ENCODE data around the gene EXOC3L2. TPM values are rescaled to one million over a fixed set of nuclear protein-coding genes. Genes with fewer than 3 reads are reported as not detected.
A peak's percentile ranks its signal among the peaks of the same experiment; 100 is the strongest.

The EXOC3L2 gene
- total and polyA plus RNA-seq, 2 of the 8 experiments (the other 6 are each of a cell fraction or from before 2014, with no cell fraction given): 1.4 to 1.6 TPM

DNA sequence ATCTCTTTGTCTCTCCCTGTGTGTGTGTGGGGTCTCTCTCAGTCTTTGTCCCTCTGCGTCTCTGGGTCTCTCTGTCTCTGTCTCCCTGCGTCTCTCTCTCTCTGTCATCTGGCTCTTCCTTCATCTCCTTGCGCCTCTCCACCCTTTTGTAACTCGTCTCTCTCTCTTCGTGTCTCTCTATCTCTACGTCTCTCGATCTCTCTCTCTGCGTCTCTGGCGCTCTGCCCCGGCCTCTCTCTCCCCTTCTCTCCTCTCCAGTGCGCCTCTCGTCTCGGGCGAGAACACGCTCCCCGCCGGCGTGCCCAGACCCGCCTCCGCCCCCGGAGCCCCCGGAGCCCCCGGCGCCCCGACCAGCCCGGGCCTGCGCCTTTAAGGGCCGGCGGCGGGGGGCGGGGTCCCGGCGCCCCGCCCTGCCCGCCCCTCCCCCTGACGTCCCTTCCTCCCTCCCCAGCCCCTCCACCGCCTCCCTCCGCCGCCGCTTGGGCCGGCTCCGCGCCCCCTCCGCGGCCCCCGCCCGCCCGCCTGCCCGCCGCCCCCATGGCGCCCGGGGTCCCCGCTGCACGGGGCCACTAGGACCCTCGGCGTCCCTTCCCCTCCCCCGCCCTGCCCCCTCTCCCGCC is 5.7 kb upstream of the EXOC3L2 start, which contains the start of gene MARK4:
MARK4 (plus strand) TSS at position 440 of the 620 bp plus-strand sequence. CDS start 318 bp downstream, outside the sequence.
- H3K23me2 ChIP-seq (ENCODE audit: low read depth, low read length): peaks cover 11% of the 10 kb centered on the region
- no peak within 1 kb of the TSS for H3K23ac ChIP-seq (ENCODE audit: insufficient read length)
- H4K20me1 ChIP-seq (replicated peaks in 1 of 2; ENCODE audit: control insufficient read depth in 1 of 2, insufficient read depth in 2 of 2, low read length in 2 of 2): peaks cover 15 to 23% of the 10 kb centered on the region in 2 experiments
- no peak within 1 kb of the TSS for H3K27ac ChIP-seq (ENCODE audit: low read depth, low read length)
- peak within 1 kb of the TSS; percentile 39 for H4K5ac ChIP-seq (ENCODE audit: insufficient read length, low read depth, low read length)
- H4K8ac ChIP-seq (ENCODE audit: extremely low read depth, insufficient read depth, low read length): peak within 1 kb of the TSS; percentile 6; the same call in 1 of the 2 replicates
- H3K9ac ChIP-seq (replicated peaks in 1 of 4; ENCODE audit: extremely low read depth in 1 of 4, low read depth in 3 of 4, low read length in 3 of 4): peak within 1 kb of the TSS in 3 of 4 experiments; percentile 25 to 36 (median 27); a peak in 3 of 7 replicates
- no peak within 1 kb of the TSS for H3K4ac ChIP-seq (replicated peaks; ENCODE audit: insufficient read length, low read depth, low read length)
- no peak within 1 kb of the TSS for H3K14ac ChIP-seq (ENCODE audit: insufficient read length)
- peak in 1 of 2 experiments; percentile 83 for DNase-seq (ENCODE audit: low read depth in 1 of 2, low spot score in 2 of 2)
- no peak within 1 kb of the TSS for H2BK20ac ChIP-seq (ENCODE audit: low read length)
- no peak within 1 kb of the TSS for H2BK120ac ChIP-seq (replicated peaks; ENCODE audit: low read depth, low read length)
- 0 out of 2 replicates have a peak within 1 kb of the TSS, but pooled peaks have one; percentile 16 for H2BK15ac ChIP-seq (ENCODE audit: low read length)
- H3K4me3 ChIP-seq (ENCODE audit: extremely low read depth in 1 of 4, insufficient read depth in 2 of 4, low read depth in 3 of 4, low read length in 4 of 4): peak within 1 kb of the TSS; percentile 60 to 86 (median 66)
- ChIA-PET CTCF (ENCODE audit: partially characterized antibody) (interaction anchor here (2.4 to 10.1 kb wide), 3 partner anchors 48 to 87 kb away, joined by 10 to 106 read pairs (median 23); no protein-coding TSS in a partner anchor), POLR2A (ENCODE audit: partially characterized antibody) (no interaction called here)
- peaks cover 0 to 10% (median 0%) of the 10 kb centered on the region in 4 experiments; a peak in 2 of 7 replicates for H3K4me1 ChIP-seq (replicated peaks in 1 of 4; ENCODE audit: control insufficient read depth in 3 of 4, insufficient read depth in 4 of 4, low read length in 3 of 4)
- peaks cover 13% of the 10 kb centered on the region for H3K79me1 ChIP-seq (ENCODE audit: low read depth, low read length)
- peaks cover 0 to 24% of the 10 kb centered on the region in 2 experiments; a peak in 2 of 4 replicates for H3K79me2 ChIP-seq (ENCODE audit: control insufficient read depth in 1 of 2, insufficient read depth in 2 of 2, low read length in 2 of 2)
- H2BK12ac ChIP-seq (ENCODE audit: low read depth, low read length): no peak within 1 kb of the TSS
- H3K56ac ChIP-seq (replicated peaks; ENCODE audit: insufficient read length, low read depth, low read length): no peak within 1 kb of the TSS
- H3K4me2 ChIP-seq (ENCODE audit: insufficient read depth in 1 of 2, low read depth in 2 of 2, low read length in 2 of 2): peak within 1 kb of the TSS; percentile 83 to 89
- H3K27me3 ChIP-seq (replicated peaks in 1 of 4; ENCODE audit: control insufficient read depth in 3 of 4, extremely low read depth in 1 of 4, insufficient read depth in 3 of 4, low read length in 3 of 4): peaks cover 0 to 10% (median 9%) of the 10 kb centered on the region in 4 experiments; a peak in 5 of 7 replicates
- FAIRE-seq: no peak
- H2AK5ac ChIP-seq (ENCODE audit: low read depth, low read length): no peak within 1 kb of the TSS
- no peaks in the 10 kb centered on the region for H3K9me3 ChIP-seq (ENCODE audit: insufficient read depth in 2 of 2, low read depth in 1 of 2, low read length in 1 of 2)
- H3K18ac ChIP-seq (ENCODE audit: extremely low read depth, low read length): peak within 1 kb of the TSS; percentile 32; the same call in 1 of the 2 replicates
- 0% methylated on average over 2 of the region's 58 CpGs; no CpG with 5 or more reads in 1 of the 2 experiments for WGBS, 2 experiments (ENCODE audit: extremely low coverage in 1 of 2, insufficient coverage in 1 of 2, insufficient read length in 1 of 2, insufficient replicate concordance in 2 of 2, low coverage in 1 of 2, low lambda C conversion rate in 2 of 2, missing lambda C conversion rate in 1 of 2)
- TF ChIP-seq EZH2 (IDR thresholded peaks at IDR 0.05; ENCODE audit: low read depth, low read length, severe bottlenecking): no peak
- peak; percentile 47; the same call in 1 of the 2 replicates for TF ChIP-seq PHF8 (conservative IDR thresholded peaks at IDR 0.05; ENCODE audit: low read depth, low read length)
- peak; percentile 45 for TF ChIP-seq KDM4A (IDR thresholded peaks at IDR 0.05; ENCODE audit: low read depth, low read length, severe bottlenecking)
- TF ChIP-seq NANOG (IDR thresholded peaks at IDR 0.05; ENCODE audit: insufficient read depth, low read depth, low read length, poor library complexity, severe bottlenecking): no peak
- no peak within 1 kb of the TSS for H4K91ac ChIP-seq (replicated peaks; ENCODE audit: insufficient read length, low read length)
- H2BK5ac ChIP-seq (ENCODE audit: low read depth, low read length): no peak within 1 kb of the TSS
- no peaks in the 10 kb centered on the region; a peak in 1 of 8 replicates for H3K36me3 ChIP-seq (ENCODE audit: control insufficient read depth in 2 of 4, insufficient read depth in 4 of 4, low read length in 3 of 4)
- H2AFZ ChIP-seq (ENCODE audit: low read length): peak within 1 kb of the TSS; percentile 86

Data from H1 (cell line).